SK-N-DZ (cell line): Measurements from ENCODE around the gene MKLN1.

Source experiments
- DNase-seq: peaks from one replicate; pipeline ENCODE4 v3.0.0-alpha.2; 2015; ENCODE audit warnings: low spot score

MKLN1 gene

DNA sequence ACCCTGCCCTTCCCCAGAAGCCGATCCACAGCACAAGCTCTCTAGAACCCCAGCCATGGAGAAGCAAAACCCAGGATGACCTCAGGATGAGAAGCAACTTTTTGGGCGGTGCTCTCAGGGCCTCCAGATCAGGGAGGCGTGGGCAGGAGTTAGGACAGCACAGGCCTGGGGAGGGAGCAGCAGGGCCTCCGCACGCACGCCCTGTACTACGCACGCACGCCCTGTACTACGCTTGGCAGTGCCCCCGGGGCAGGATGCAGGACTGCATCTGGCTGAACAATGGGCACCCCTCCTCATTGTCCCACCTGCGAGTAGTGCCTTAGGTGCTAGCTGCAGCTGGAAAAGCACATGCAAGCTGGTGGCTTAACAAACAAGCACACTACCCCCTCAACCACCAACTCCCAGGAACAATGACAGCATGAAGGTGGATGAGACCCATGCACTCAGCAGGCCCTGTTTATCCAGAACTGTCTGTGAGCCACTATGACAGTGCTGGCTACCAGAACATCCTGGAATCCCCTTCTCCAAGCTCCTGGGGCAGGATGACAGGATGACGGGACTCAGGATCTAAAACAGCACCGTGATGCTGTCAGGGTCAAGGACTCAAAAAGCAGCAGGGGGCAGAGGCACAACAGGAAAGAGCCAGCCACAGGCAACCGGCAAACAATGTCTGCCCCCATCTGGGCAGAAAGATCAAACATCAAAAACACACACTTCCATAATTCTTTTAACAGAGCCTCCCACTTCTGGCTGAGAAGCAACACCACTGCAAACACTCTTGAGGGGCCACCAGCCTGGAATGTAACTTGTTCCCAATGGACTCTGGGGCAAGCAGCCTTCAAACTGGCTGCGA lies 217.0 kb downstream of the MKLN1 start:
- DNase-seq = peak; percentile 64

DNA sequence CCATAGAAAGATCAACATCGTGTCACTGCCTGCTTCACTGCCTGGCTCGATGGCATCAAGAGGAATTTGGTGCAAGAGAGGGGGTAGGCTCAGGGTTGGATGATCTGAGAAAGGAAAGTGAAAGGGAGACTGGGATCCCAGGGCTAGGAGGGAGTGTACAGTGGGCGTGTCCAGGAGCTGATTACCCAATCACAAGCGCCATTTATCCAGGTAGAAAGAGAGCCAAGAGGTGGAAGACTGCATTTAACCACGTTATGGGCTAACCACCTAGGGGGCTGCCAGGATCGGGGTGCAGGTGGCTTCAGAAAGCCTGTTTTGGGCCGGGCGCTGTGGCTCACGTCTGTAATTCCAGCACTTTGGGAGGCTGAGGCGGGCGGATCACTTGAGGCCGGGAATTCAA lies 218.4 kb downstream of the MKLN1 start:
- no peak for DNase-seq
